ENCODE results near the gene CLASP1. TPM values are rescaled to one million over a fixed set of nuclear protein-coding genes. Genes with fewer than 3 reads are reported as not detected.
"Not testable (repeated sequence)": the region's sequence is repeated elsewhere in the genome, so short reads cannot be mapped to it uniquely, and the experiment has no call there.

CLASP1 gene
- polyA plus RNA-seq, 1 experiment: 12.8 TPM

- no peaks in the 10 kb centered on the region for H3K27me3 ChIP-seq (ENCODE audit: control insufficient read depth, insufficient read depth, low read length)
- ChIA-PET POLR2A (no interaction called here), CTCF (no interaction called here)
- H3K4me3 ChIP-seq (ENCODE audit: low read depth, low read length): no peak overlapping the region
- H3K9me3 ChIP-seq (ENCODE audit: control insufficient read depth, insufficient read depth, low read length): no peaks in the 10 kb centered on the region
- no peak for DNase-seq (ENCODE audit: low read depth, low spot score)
- no peak overlapping the region for H3K27ac ChIP-seq (ENCODE audit: low read depth, low read length)
- no peak for TF ChIP-seq CTCF (IDR thresholded peaks at IDR 0.05; ENCODE audit: low read depth, low read length)
Observed at GRCh38 chr2:121567957-121568409, 81.3 kb downstream of the CLASP1 start.

DNA sequence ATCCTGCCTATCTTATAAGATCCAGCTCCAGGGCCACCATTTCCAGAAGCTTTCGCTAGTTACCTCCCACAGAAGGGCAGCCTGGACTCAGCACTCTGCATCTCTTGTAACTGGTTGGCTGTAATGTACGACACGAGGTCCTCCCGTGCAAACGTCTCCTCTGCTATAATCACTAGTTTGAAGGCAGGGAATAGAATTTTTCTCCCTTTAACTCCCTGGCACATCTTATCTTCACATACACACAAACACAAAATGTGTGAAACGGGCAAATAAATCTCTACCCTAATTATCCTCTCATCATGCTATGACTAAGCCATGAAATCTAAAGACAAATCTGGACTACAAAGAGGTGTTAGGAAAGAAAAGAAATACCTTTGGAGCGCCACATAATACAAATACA lies 81.8 kb downstream of the CLASP1 start:
- Histone ChIP-seq H3K9me3 (ENCODE audit: control insufficient read depth, insufficient read depth, low read length) (no peaks in the 10 kb centered on the region), H3K4me3 (ENCODE audit: low read depth, low read length) (no peak overlapping the region), H3K27ac (ENCODE audit: low read depth, low read length) (no peak overlapping the region), H3K27me3 (ENCODE audit: control insufficient read depth, insufficient read depth, low read length) (no peaks in the 10 kb centered on the region)
- no peak for TF ChIP-seq CTCF (IDR thresholded peaks at IDR 0.05; ENCODE audit: low read depth, low read length)
- ChIA-PET CTCF (interaction anchor here (0.7 kb wide), 1 partner anchor 23 kb away, joined by 3 read pairs; no protein-coding TSS in a partner anchor), POLR2A (interaction anchor here (1.2 kb wide), 1 partner anchor 37 kb away, joined by 3 read pairs; the partner anchor contains the start of gene RNU4ATAC)
- DNase-seq (ENCODE audit: low read depth, low spot score): no peak

DNA sequence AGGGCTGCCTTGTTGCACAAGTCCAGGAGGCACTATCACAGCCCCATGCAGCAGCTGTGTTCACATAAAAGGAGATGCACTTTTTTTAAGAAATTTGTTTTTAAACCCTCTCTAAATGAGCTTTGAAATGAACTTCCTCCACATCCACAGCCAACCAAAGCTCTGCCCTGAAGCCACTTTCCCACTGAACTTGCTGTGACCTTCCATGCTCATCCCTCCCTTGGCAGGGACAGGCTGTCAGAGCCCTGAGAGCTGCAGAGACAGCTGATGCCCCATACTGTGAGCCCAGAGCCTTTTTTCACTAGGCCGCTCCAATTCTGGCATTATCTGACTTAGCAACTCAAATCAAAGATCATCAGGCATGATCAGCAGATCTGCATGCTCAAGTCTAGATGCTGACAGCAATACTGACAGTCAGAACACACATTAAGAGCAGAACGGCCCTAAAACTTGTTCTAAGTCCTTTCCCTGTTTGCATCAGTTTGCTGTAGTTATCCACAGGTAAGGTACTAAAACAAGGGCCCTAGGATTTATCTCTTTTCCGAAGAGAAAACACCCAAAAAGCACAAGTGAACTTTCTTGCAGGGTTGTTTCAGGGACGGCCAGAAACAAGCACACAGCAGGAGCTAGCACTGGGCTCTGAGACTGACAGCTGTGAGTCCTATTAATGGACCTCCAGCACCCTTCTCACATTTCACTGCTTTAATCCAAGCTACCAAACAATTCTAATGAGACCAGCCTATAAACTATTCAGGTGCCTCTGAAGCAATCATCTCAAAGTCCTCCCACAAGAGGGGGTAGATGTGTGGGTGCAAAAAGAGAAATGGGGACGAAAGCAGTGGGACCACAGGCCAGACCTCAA lies 83.6 kb downstream of the CLASP1 start:
- ChIA-PET POLR2A (no interaction called here), CTCF (no interaction called here)
- Histone ChIP-seq H3K27me3 (ENCODE audit: control insufficient read depth, insufficient read depth, low read length) (no peaks in the 10 kb centered on the region), H3K9me3 (ENCODE audit: control insufficient read depth, insufficient read depth, low read length) (no peaks in the 10 kb centered on the region), H3K27ac (ENCODE audit: low read depth, low read length) (no peak overlapping the region), H3K4me3 (ENCODE audit: low read depth, low read length) (no peak overlapping the region)
- no peak for TF ChIP-seq CTCF (IDR thresholded peaks at IDR 0.05; ENCODE audit: low read depth, low read length)
- DNase-seq (ENCODE audit: low read depth, low spot score): no peak

- no peak overlapping the region for H3K4me3 ChIP-seq (ENCODE audit: low read depth, low read length)
- DNase-seq (ENCODE audit: low read depth, low spot score): no peak
- POLR2A ChIA-PET: no interaction called here
- no peaks in the 10 kb centered on the region for H3K9me3 ChIP-seq (ENCODE audit: control insufficient read depth, insufficient read depth, low read length)
- no peak for TF ChIP-seq CTCF (IDR thresholded peaks at IDR 0.05; ENCODE audit: low read depth, low read length)
- no peaks in the 10 kb centered on the region for H3K27me3 ChIP-seq (ENCODE audit: control insufficient read depth, insufficient read depth, low read length)
- H3K27ac ChIP-seq (ENCODE audit: low read depth, low read length): no peak overlapping the region
- CTCF ChIA-PET: no interaction called here
Observed at GRCh38 chr2:121564905-121565304, 84.4 kb downstream of the CLASP1 start.

- POLR2A ChIA-PET: not testable (repeated sequence)
Observed at GRCh38 chr2:121563754-121564153, 85.5 kb downstream of the CLASP1 start.

More at GRCh38 chr2:121563754-121564153, 85.5 kb downstream of the CLASP1 start:
- H3K4me3 ChIP-seq (ENCODE audit: low read depth, low read length); DNase-seq (ENCODE audit: low read depth, low spot score); H3K27ac ChIP-seq (ENCODE audit: low read depth, low read length); H3K27me3 ChIP-seq (ENCODE audit: control insufficient read depth, insufficient read depth, low read length); H3K9me3 ChIP-seq (ENCODE audit: control insufficient read depth, insufficient read depth, low read length): not testable (repeated sequence)
- CTCF ChIA-PET: interaction anchor here (0.9 kb wide), 1 partner anchor 161 kb away, joined by 3 read pairs; no protein-coding TSS in a partner anchor
